GM12875 (cell line): ENCODE data around the gene ACBD7.

ENCODE experiments used
- H3K4me3 ChIP-seq: one replicate; pipeline ENCODE4 v1.5.1; 2011; ENCODE audit warnings: low read depth, low read length, control low read depth
- TF ChIP-seq, protein P1 (sequence below): IDR thresholded peaks from 2 replicates; pipeline ENCODE4 v1.5.1; 2011; ENCODE audit warnings: low read depth, mild to moderate bottlenecking, control low read depth, inconsistent platforms, low read length, moderate library complexity, borderline replicate concordance; ENCODE audit not compliant: insufficient read depth

The ACBD7 gene

DNA sequence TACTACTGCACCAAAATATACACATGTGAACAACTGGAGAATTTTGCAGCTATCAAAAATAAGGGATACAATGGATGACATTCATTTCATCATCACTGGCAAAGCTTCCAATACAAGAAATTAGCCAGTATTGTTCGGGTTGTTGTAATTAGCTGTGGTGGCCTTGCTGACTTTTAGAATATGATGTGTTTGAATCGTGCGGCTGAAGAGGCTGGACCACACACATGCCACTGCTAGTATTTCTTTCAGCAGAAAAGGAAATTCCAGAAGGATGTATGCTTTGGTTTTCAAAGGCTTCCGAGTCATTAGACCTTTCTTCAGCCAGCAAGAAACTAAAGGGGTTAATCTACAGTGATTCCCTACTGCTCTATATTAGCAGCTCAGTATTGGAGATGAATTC lies 25.2 kb upstream of the ACBD7 start:
- no peak overlapping the region for H3K4me3 ChIP-seq
- TF ChIP-seq, protein P1, sequence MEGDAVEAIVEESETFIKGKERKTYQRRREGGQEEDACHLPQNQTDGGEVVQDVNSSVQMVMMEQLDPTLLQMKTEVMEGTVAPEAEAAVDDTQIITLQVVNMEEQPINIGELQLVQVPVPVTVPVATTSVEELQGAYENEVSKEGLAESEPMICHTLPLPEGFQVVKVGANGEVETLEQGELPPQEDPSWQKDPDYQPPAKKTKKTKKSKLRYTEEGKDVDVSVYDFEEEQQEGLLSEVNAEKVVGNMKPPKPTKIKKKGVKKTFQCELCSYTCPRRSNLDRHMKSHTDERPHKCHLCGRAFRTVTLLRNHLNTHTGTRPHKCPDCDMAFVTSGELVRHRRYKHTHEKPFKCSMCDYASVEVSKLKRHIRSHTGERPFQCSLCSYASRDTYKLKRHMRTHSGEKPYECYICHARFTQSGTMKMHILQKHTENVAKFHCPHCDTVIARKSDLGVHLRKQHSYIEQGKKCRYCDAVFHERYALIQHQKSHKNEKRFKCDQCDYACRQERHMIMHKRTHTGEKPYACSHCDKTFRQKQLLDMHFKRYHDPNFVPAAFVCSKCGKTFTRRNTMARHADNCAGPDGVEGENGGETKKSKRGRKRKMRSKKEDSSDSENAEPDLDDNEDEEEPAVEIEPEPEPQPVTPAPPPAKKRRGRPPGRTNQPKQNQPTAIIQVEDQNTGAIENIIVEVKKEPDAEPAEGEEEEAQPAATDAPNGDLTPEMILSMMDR = no peak

DNA sequence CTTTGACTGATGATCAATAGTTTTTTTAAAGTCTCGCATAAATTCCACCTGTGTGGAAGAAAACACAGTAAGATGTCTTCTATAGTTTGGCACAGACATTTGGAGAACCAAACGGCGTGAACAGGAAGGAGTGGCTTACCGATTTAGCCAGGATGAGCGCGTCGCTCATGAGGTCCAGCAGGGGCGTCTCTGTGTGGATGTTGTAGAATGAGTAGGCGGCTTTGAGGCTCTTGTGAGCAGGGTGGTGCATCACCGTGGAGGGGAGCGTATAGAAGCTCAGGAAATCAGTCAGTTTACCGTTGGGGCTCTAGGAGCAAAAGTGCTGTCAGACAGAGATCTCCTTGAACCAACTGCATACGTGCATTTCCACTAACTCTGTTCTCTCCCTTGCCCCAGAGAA lies 24.1 kb upstream of the ACBD7 start:
- TF ChIP-seq, protein P1 = no peak

DNA sequence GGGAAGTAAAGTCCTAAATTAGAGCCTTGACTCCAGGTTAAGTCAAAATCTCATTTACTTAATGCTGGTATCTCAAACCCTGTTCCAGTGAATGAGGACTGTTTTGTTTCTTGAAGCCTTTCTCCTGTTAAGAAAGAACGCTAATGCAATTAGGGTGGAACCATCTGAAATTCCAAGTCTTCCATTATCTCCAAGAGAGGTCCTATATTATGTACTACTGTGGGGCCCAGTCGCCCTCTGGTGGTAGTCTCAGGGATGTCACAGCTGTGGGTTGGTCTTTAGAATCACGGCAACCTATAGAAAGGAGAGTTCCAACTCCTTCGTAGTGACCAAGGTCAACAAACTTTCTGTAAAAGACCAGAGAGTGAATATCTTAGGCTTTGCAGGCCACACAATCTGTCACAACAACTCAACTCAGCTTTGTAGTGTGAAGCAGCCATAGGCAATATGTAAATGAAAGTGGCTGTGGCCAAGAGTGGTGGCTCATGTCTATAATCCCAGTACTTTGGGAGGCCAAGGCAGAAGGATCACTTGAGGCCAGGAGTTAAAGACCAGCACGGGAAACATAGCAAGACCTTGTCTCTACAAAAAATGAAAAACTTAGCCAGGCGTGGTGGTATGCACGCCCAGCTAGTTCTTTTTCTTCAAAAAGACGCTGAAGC lies 17.9 kb upstream of the ACBD7 start:
- no peak overlapping the region for H3K4me3 ChIP-seq
- TF ChIP-seq, protein P1 = peak; percentile 80

More for the DNA sequence above, 24.1 kb upstream of the ACBD7 start:
- H3K4me3 ChIP-seq = no peak overlapping the region

DNA sequence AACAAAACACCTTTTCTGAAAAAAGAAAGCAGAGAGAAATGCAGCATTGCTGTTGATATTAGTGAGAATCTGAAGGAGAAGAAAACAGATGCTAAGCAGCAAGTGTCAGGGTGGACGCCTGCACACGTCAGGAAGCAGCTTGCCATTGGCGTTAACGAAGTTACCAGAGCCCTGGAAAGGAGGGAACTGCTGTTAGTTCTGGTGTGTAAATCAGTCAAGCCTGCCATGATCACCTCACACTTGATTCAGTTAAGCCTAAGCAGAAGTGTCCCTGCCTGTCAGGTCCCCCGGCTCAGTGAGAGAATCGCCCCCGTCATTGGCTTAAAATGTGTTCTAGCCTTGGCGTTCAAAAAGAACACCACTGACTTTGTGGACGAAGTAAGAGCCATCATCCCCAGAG lies 14.9 kb upstream of the ACBD7 start:
- TF ChIP-seq, protein P1 = no peak
- no peak overlapping the region for H3K4me3 ChIP-seq

DNA sequence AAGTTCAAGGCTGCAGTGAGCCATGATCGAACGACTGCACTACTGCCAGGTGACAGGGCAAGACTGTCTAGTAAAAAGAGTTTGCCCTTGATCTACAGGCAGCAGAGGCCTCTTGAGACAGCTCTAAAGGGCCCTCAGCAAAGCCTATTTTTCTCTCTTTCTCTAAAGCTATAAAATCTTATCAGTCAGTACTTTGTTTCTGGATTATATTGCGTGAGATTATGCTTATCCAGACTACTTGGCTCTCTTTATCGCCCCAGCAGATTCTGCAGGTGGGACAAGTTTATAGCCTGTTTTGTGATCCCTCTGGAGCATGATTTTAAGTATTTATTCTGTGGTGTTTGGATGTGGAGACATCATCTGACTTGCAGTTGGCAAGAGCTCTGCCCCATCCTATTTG lies 11.3 kb upstream of the ACBD7 start:
- TF ChIP-seq, protein P1 = no peak
- no peak overlapping the region for H3K4me3 ChIP-seq

DNA sequence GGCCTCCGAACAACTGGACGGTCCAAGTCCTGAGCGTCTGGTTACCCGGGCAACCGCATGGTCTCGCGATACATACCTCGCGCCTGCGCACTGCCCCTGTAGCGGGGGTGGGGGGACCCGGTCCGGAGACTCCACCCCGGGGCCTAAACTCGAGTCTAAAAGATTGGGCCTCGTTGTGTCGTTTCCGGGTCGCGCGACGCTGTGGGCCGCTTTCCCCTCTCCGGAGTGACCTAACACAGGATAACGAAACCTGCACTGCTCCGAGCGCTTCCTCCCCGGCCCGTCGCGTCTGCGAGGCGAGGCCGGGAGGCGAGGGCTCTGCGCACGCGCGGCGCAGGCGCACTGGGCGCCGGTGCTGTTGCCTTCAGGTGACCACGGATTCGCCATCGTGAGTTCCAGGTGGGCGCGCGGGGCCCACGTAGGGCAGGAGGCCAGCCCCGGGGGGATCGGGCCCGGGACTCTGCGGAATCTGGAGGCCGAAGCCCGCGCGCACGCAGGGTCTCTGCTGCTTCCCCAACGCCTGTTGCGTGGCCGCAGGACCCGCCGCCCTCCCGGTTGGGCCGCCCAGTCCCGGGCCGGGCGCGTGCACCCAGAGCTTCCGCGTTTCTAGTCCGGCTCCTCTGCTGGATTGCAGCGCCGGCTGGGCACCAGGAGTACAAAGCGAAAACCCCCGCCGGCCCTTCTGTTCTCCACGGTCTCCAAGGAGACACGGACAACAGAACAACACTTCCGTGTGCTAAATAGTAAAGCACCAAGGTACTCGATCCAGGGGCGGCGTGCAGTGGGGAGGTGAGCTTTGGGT lies 8.6 kb upstream of the ACBD7 start, which contains the start of gene RPP38:
RPP38 (plus strand) TSS at position 345 of the 802 bp plus-strand sequence. CDS start 5,960 bp downstream, outside the sequence.
- TF ChIP-seq, protein P1 = no peak
- H3K4me3 ChIP-seq = peak within 1 kb of the TSS; percentile 99

DNA sequence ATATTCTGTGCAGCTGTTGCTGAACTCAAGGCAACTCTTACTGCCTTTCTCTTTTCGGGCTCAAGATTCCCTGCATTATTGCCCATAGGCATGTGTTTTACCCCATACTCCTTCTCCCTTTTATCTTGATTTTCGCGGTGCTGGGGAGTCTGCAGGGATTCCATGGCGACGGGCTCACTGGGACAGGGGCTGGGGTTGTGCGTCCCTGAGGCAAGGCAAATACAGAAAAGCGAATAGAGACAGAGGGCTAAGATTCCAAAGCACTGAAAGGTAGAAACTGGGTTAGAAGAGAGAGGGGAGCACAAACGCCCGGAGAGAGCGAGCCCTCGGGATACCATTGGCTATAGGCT lies 8.1 kb upstream of the ACBD7 start:
- peak overlapping the region; percentile 99 for H3K4me3 ChIP-seq

More for the DNA sequence above, 8.1 kb upstream of the ACBD7 start:
- TF ChIP-seq, protein P1 = no peak
